GM12878 (cell line): ENCODE measurements around the gene ZBTB39. TPM values are rescaled to one million over a fixed set of nuclear protein-coding genes. Genes with fewer than 3 reads are reported as not detected.

Source experiments
- ATAC-seq: fragments of 200-7000 bp; cut with Tn5 transposase; 3 replicates; pipeline ENCODE4 v1.9.1; 2020; ENCODE audit warnings: mild to moderate bottlenecking, moderate library complexity
- BruUV-seq: library from RNA; stranded (reverse); fragments of 400-500 nt; replicated peaks from 2 replicates; lab custom pipeline; 2021; lab: Mats Ljungman, UMichigan
- CTCF ChIA-PET: fragments of 300-600 bp; sonication (Branson Sonifier 250); formaldehyde crosslinking; extraction: SDS; loops from one replicate; lab custom pipeline; 2021; ENCODE audit warnings: inconsistent platforms; lab: Yijun Ruan, JAX
- POLR2A ChIA-PET: fragments of 350-600 bp; formaldehyde crosslinking; extraction: SDS; loops from one replicate; lab custom pipeline; 2021; ENCODE audit warnings: inconsistent platforms; lab: Charles Lee
- RAD21 ChIA-PET: fragments of 300-600 bp; sonication (Branson Sonifier 250); formaldehyde crosslinking; loops from one replicate; lab custom pipeline; 2023; ENCODE audit warnings: antibody characterized with exemption; ENCODE audit not compliant: unreplicated experiment; lab: Charles Lee
- SMC1A ChIA-PET: fragments of 300-600 bp; sonication (Branson Sonifier 250); formaldehyde crosslinking; loops from one replicate; lab custom pipeline; 2023; ENCODE audit not compliant: unreplicated experiment, uncharacterized antibody; lab: Charles Lee
- DNase-seq: peaks from one replicate; pipeline ENCODE4 v3.0.0-alpha.2; 2011; ENCODE audit warnings: low read depth, low spot score
- FAIRE-seq: peaks from 3 replicates; lab custom pipeline; 2011; peaks lifted over from hg19 to GRCh38; lab: Jason Lieb, UNC
- H2AFZ ChIP-seq: 2 replicates; pipeline ENCODE4 v1.6.0; 2011; ENCODE audit warnings: low read depth, low read length, control low read depth; ENCODE audit not compliant: control insufficient read depth
- H3K27ac ChIP-seq: 2 replicates; pipeline ENCODE4 v1.5.1; 2011; ENCODE audit warnings: control low read depth; ENCODE audit not compliant: control insufficient read depth, insufficient read depth
- H3K27me3 ChIP-seq, 2 experiments: replicated peaks in 1 of 2; 2 replicates each; pipeline versions ENCODE4 v1.6.0 to v1.6.1; 2011; ENCODE audit warnings: low read length in 1 of 2; ENCODE audit not compliant: control insufficient read depth in 2 of 2, insufficient read depth in 2 of 2
- H3K36me3 ChIP-seq, 2 experiments: 2 replicates each; pipeline ENCODE4 v1.5.1; 2011; ENCODE audit warnings: low read length in 1 of 2; ENCODE audit not compliant: control insufficient read depth in 2 of 2, insufficient read depth in 2 of 2
- H3K4me1 ChIP-seq: 2 replicates; pipeline ENCODE4 v1.6.1; 2011; ENCODE audit warnings: mild to moderate bottlenecking, low read length, moderate library complexity, mixed read lengths; ENCODE audit not compliant: control insufficient read depth, insufficient read depth
- H3K4me2 ChIP-seq: 2 replicates; pipeline ENCODE4 v1.6.0; 2011; ENCODE audit warnings: control low read depth; ENCODE audit not compliant: control insufficient read depth, insufficient read depth
- H3K4me3 ChIP-seq: fragments of 200-600 bp; sonication (generic); 2 replicates; pipeline ENCODE4 v1.5.1; 2016
- H3K79me2 ChIP-seq: 2 replicates; pipeline ENCODE4 v1.6.0; 2011; ENCODE audit warnings: low read length; ENCODE audit not compliant: control insufficient read depth, insufficient read depth
- H3K9ac ChIP-seq: 2 replicates; pipeline ENCODE4 v1.8.0; 2011; ENCODE audit warnings: low read length, control low read depth, mixed read lengths; ENCODE audit not compliant: control insufficient read depth, insufficient read depth
- H3K9me3 ChIP-seq: replicated peaks from 3 replicates; pipeline ENCODE4 v1.5.1; 2011; ENCODE audit warnings: mild to moderate bottlenecking, low read length; ENCODE audit not compliant: control insufficient read depth, insufficient read depth
- H4K20me1 ChIP-seq: 2 replicates; pipeline ENCODE4 v1.6.0; 2011; ENCODE audit not compliant: control insufficient read depth, insufficient read depth
- CBX3 ChIP-seq: fragments of 200-600 bp; sonication (generic); IDR thresholded peaks from 2 replicates; pipeline ENCODE4 v1.6.1; 2016; ENCODE audit warnings: low read depth, borderline replicate concordance
- GABPA ChIP-seq: IDR thresholded peaks from 2 replicates; pipeline ENCODE4 v1.6.1; 2014; ENCODE audit warnings: antibody characterized with exemption, low read depth, mild to moderate bottlenecking, inconsistent platforms
- RB1 ChIP-seq: fragments of 450-650 bp; formaldehyde crosslinking; IDR thresholded peaks from 2 replicates; pipeline ENCODE4 v1.6.1; 2017; ENCODE audit warnings: mild to moderate bottlenecking, borderline replicate concordance
- SMARCA5 ChIP-seq: fragments of 450-650 bp; IDR thresholded peaks from 2 replicates; pipeline ENCODE4 v1.6.1; 2017; ENCODE audit warnings: mild to moderate bottlenecking
- SPI1 ChIP-seq: IDR thresholded peaks from 2 replicates; pipeline ENCODE4 v1.6.1; 2011; ENCODE audit warnings: low read depth, mild to moderate bottlenecking, low read length, moderate library complexity, borderline replicate concordance; ENCODE audit not compliant: insufficient read depth
- SREBF2 ChIP-seq: IDR thresholded peaks from 2 replicates; pipeline ENCODE4 v1.6.1; 2012; ENCODE audit warnings: mild to moderate bottlenecking, low read length
- SRF ChIP-seq, 2 experiments: IDR thresholded peaks; 2 replicates each; pipeline ENCODE4 v1.6.1; 2011; ENCODE audit warnings: low read depth in 2 of 2, low read length in 2 of 2, mild to moderate bottlenecking in 1 of 2, moderate library complexity in 1 of 2
- ZNF24 ChIP-seq: fragments of 450-650 bp; IDR thresholded peaks from 2 replicates; pipeline ENCODE4 v1.6.1; 2017; ENCODE audit warnings: antibody characterized with exemption, mild to moderate bottlenecking
- WGBS: methylation state at CpG from one replicate; pipeline ENCODE4 v1.1.6; 2016; ENCODE audit warnings: low lambda C conversion rate; ENCODE audit not compliant: insufficient replicate concordance, insufficient coverage; ENCODE audit errors: missing lambda C conversion rate; 5-methylcytosine and 5-hydroxymethylcytosine counted together
- in situ Hi-C: fragments of 300-500 bp; cut with MboI; formaldehyde crosslinking; loops from 9 replicates; pipeline ENCODE4 v1.14.3; 2018; ENCODE audit warnings: mixed read lengths
- intact Hi-C: fragments of 100-400 bp; cut with micrococcal nuclease; formaldehyde crosslinking; loops from one replicate; pipeline ENCODE4 v1.14.2; 2022; ENCODE audit not compliant: unreplicated experiment
- polyA plus RNA-seq, 11 experiments: library from polyadenylated mRNA; depleted of rRNA in 4 of 11; unstranded in 6 of 11; stranded (reverse) in 5 of 11; fragments of >200 nt; fragmentation: Nextera tagmentation in 4 of 11; fragmentation: Illumina TruSeq in 1 of 11; extraction: Ambion mirVana in 4 of 11; extraction: Trizol in 1 of 11; gene quantifications; 1 replicate in 1 of 11; 2 replicates in 10 of 11; pipeline versions ENCODE4 v1.2.1 to v1.2.3, GENCODE V29; 2011 to 2016; ENCODE audit warnings: inconsistent platforms in 2 of 11, missing spikeins in 2 of 11, low read depth in 1 of 11
- total RNA-seq, 4 experiments: library from RNA; depleted of rRNA in 3 of 4; stranded (reverse); fragments of >200 nt in 3 of 4; fragmentation: Illumina TruSeq in 1 of 4; extraction: Trizol in 1 of 4; gene quantifications; 2 replicates each; pipeline versions ENCODE4 v1.2.1 to v1.2.3, GENCODE V29; 2013 to 2021
- TF ChIP-seq, protein P1 (sequence below), 3 experiments: IDR thresholded peaks in 2 of 3; conservative IDR thresholded peaks in 1 of 3; 2 replicates each; pipeline ENCODE4 v1.5.1; 2011; ENCODE audit warnings: low read depth in 3 of 3, low read length in 3 of 3, mild to moderate bottlenecking in 3 of 3, control low read depth in 2 of 3, moderate library complexity in 2 of 3, inconsistent platforms in 1 of 3, mixed read lengths in 1 of 3; ENCODE audit not compliant: control insufficient read depth in 2 of 3, insufficient read depth in 1 of 3; ENCODE audit errors: extremely low read depth in 1 of 3
- TF ChIP-seq, protein P2 (sequence below): fragments of 450-650 bp; IDR thresholded peaks from 2 replicates; pipeline ENCODE4 v1.6.1; 2017; ENCODE audit warnings: borderline replicate concordance

Gene ZBTB39
- total and polyA plus RNA-seq, 10 of the 15 experiments (the other 5 are each of a cell fraction or from before 2014, with no cell fraction given), result 0.88 to 6.8 (median 4.4) TPM

DNA sequence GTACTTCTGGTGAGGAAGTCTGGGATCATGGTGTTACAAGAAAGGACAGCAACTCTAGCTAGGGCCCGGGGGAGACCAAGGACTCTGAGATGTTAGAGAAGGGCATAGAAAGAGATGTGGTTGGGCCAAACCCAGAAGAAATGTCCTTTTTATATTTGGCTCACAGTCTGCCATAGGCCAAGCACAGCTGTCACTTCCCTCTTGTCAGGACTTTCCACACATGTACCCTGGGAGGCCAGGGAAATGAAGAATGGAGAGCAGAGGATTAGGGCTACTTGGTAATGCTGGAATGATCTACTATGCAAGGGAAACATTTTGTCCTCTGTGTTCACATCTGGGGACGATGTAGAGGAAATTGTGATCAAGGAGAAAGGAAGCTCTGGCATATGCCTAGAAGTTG, 34.4 kb upstream of the ZBTB39 start:
- 0% methylated on average over 2 of the region's 2 CpGs for WGBS
- Histone ChIP-seq H3K9ac (no peak overlapping the region), H2AFZ (no peak overlapping the region), H3K4me1 (no peaks in the 10 kb centered on the region), H3K27ac (no peak overlapping the region), H3K4me3 (no peak overlapping the region), H3K79me2 (no peaks in the 10 kb centered on the region), H4K20me1 (no peaks in the 10 kb centered on the region), H3K4me2 (no peak overlapping the region), H3K27me3 (no peaks in the 10 kb centered on the region; a peak in 1 of 4 replicates), H3K9me3 (no peaks in the 10 kb centered on the region; the same call in 2 of the 3 replicates), H3K36me3 (no peaks in the 10 kb centered on the region)
- DNase-seq (no peak), ATAC-seq (no peak), FAIRE-seq (peak; percentile 54)
- intact Hi-C loops, result no loop called here
- BruUV-seq, result no TSS peak
- ChIA-PET POLR2A (interaction anchor here (0.9 kb wide), 1 partner anchor 262 kb away, joined by 3 read pairs; no protein-coding TSS in a partner anchor), RAD21 (interaction anchor here (1.1 kb wide), 1 partner anchor 9 kb away, joined by 4 read pairs; no protein-coding TSS in a partner anchor), CTCF (interaction anchor here (0.7 to 1.9 kb wide), 8 partner anchors 9 to 168 kb away, joined by 3 to 5 read pairs (median 4); partner anchors contain the start of gene STAT6), SMC1A (interaction anchor here (1.5 to 1.7 kb wide), 2 partner anchors 16 to 28 kb away, joined by 3 to 5 read pairs; no protein-coding TSS in a partner anchor)
- TF ChIP-seq ZNF24, result no peak
- no peak for TF ChIP-seq CBX3
- TF ChIP-seq, protein P1, sequence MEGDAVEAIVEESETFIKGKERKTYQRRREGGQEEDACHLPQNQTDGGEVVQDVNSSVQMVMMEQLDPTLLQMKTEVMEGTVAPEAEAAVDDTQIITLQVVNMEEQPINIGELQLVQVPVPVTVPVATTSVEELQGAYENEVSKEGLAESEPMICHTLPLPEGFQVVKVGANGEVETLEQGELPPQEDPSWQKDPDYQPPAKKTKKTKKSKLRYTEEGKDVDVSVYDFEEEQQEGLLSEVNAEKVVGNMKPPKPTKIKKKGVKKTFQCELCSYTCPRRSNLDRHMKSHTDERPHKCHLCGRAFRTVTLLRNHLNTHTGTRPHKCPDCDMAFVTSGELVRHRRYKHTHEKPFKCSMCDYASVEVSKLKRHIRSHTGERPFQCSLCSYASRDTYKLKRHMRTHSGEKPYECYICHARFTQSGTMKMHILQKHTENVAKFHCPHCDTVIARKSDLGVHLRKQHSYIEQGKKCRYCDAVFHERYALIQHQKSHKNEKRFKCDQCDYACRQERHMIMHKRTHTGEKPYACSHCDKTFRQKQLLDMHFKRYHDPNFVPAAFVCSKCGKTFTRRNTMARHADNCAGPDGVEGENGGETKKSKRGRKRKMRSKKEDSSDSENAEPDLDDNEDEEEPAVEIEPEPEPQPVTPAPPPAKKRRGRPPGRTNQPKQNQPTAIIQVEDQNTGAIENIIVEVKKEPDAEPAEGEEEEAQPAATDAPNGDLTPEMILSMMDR (IDR thresholded peaks at IDR 0.05 in 2 of 3, conservative IDR thresholded peaks at IDR 0.05 in 1 of 3; ENCODE audit: control insufficient read depth in 2 of 3, extremely low read depth in 1 of 3, insufficient read depth in 1 of 3, low read depth in 3 of 3, low read length in 3 of 3), result no peak
- TF ChIP-seq SMARCA5, result no peak
- TF ChIP-seq SPI1, result no peak
- TF ChIP-seq GABPA, result no peak
- no peak for TF ChIP-seq RB1
- TF ChIP-seq, protein P2, sequence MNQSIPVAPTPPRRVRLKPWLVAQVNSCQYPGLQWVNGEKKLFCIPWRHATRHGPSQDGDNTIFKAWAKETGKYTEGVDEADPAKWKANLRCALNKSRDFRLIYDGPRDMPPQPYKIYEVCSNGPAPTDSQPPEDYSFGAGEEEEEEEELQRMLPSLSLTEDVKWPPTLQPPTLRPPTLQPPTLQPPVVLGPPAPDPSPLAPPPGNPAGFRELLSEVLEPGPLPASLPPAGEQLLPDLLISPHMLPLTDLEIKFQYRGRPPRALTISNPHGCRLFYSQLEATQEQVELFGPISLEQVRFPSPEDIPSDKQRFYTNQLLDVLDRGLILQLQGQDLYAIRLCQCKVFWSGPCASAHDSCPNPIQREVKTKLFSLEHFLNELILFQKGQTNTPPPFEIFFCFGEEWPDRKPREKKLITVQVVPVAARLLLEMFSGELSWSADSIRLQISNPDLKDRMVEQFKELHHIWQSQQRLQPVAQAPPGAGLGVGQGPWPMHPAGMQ, result no peak
- TF ChIP-seq SREBF2, result no peak
- TF ChIP-seq SRF (IDR thresholded peaks at IDR 0.05; ENCODE audit: low read depth in 2 of 2, low read length in 2 of 2), result no peak
- in situ Hi-C loops, result no loop called here
